K562 (cell line): ENCODE results near the gene SNX9. TPM values are rescaled to one million over a fixed set of nuclear protein-coding genes. Genes with fewer than 3 reads are reported as not detected.

ENCODE experiments used
- ADNP ChIP-seq: fragments of 200-800 bp; sonication (Bioruptor generic); IDR thresholded peaks from 2 replicates; pipeline ENCODE4 v1.6.1; 2016; ENCODE audit warnings: missing genetic modification characterization, missing compliant biosample characterization
- ARID1B ChIP-seq: fragments of 450-650 bp; IDR thresholded peaks from 2 replicates; pipeline ENCODE4 v1.6.1; 2016; ENCODE audit warnings: antibody characterized with exemption, mild to moderate bottlenecking, inconsistent platforms
- ATF3 ChIP-seq, 2 experiments: fragments of 450-650 bp in 1 of 2; sonication (generic) in 1 of 2; formaldehyde crosslinking in 1 of 2; IDR thresholded peaks in 1 of 2; conservative IDR thresholded peaks in 1 of 2; 2 replicates each; pipeline versions ENCODE4 v1.6.1 to v1.8.1; 2016 to 2023; ENCODE audit warnings: mild to moderate bottlenecking in 2 of 2, moderate library complexity in 2 of 2, inconsistent platforms in 1 of 2, missing genetic modification reagents in 1 of 2
- CCNT2 ChIP-seq: IDR thresholded peaks from 2 replicates; pipeline ENCODE4 v1.6.1; 2011; ENCODE audit warnings: borderline replicate concordance, low read depth, mild to moderate bottlenecking, moderate library complexity, mixed read lengths, low read length; ENCODE audit not compliant: insufficient read length; ENCODE audit errors: extremely low read depth
- DACH1 ChIP-seq: fragments of 450-650 bp; IDR thresholded peaks from 2 replicates; pipeline ENCODE4 v1.6.1; 2018; ENCODE audit not compliant: partially characterized antibody
- ETV5 ChIP-seq: sonication (generic); formaldehyde crosslinking; IDR thresholded peaks from 2 replicates; pipeline ENCODE4 v1.4.0; 2020; ENCODE audit warnings: low read depth, mild to moderate bottlenecking, missing genetic modification reagents
- GTF2A2 ChIP-seq: IDR thresholded peaks from 2 replicates; pipeline ENCODE4 v1.6.1; 2016; ENCODE audit warnings: mild to moderate bottlenecking, missing genetic modification characterization, missing compliant biosample characterization
- JUN ChIP-seq, 2 experiments: sonication (generic) in 1 of 2; formaldehyde crosslinking in 1 of 2; IDR thresholded peaks; 2 replicates each; pipeline versions ENCODE4 v1.6.1 to v1.8.0; 2012 to 2022; ENCODE audit warnings: borderline replicate concordance in 2 of 2, mild to moderate bottlenecking in 2 of 2, improper control_type of control experiment in 1 of 2, low read depth in 1 of 2, low read length in 1 of 2, missing genetic modification reagents in 1 of 2
- JUND ChIP-seq, 2 experiments: IDR thresholded peaks; 2 replicates in 1 of 2; 3 replicates in 1 of 2; pipeline ENCODE4 v1.6.1; 2011; ENCODE audit warnings: borderline replicate concordance in 2 of 2, low read depth in 2 of 2, low read length in 2 of 2, improper control_type of control experiment in 1 of 2, missing biosample characterization in 1 of 2, missing genetic modification characterization in 1 of 2, missing genetic modification reagents in 1 of 2
- L3MBTL2 ChIP-seq: fragments of 450-650 bp; IDR thresholded peaks from 2 replicates; pipeline ENCODE4 v1.6.1; 2016; ENCODE audit warnings: mild to moderate bottlenecking, moderate library complexity
- NR4A1 ChIP-seq, 2 experiments: fragments of 250-450 bp in 1 of 2; fragments of 450-650 bp in 1 of 2; sonication (Bioruptor Pico) in 1 of 2; IDR thresholded peaks; 2 replicates each; pipeline versions ENCODE4 v1.4.0 to v1.6.1; 2016 to 2020; ENCODE audit warnings: mild to moderate bottlenecking in 2 of 2, missing compliant biosample characterization in 1 of 2, missing genetic modification characterization in 1 of 2, moderate library complexity in 1 of 2
- POLR2AphosphoS5 ChIP-seq: IDR thresholded peaks from 2 replicates; pipeline ENCODE4 v1.6.1; 2011; ENCODE audit warnings: mild to moderate bottlenecking, low read depth, low read length, moderate library complexity; ENCODE audit not compliant: control insufficient read depth, insufficient read depth
- PTTG1 ChIP-seq: fragments of 450-650 bp; IDR thresholded peaks from 2 replicates; pipeline ENCODE4 v1.6.1; 2016; ENCODE audit warnings: low read depth, mild to moderate bottlenecking, missing genetic modification characterization, missing compliant biosample characterization
- RBM14 ChIP-seq: fragments of 200-400 bp; formaldehyde crosslinking; IDR thresholded peaks from 2 replicates; pipeline ENCODE4 v1.6.1; 2018; ENCODE audit warnings: low read depth, mild to moderate bottlenecking, low read length, moderate library complexity, borderline replicate concordance; ENCODE audit not compliant: insufficient read depth
- RBM39 ChIP-seq: fragments of 200-400 bp; formaldehyde crosslinking; optimal IDR thresholded peaks from 2 replicates; pipeline ENCODE3; 2018; ENCODE audit warnings: low read depth, low read length
- SETDB1 ChIP-seq: IDR thresholded peaks from one replicate; pipeline ENCODE4 v1.6.1; 2012; ENCODE audit warnings: low read length, control low read depth, inconsistent platforms
- SRSF3 ChIP-seq: fragments of 200-400 bp; formaldehyde crosslinking; IDR thresholded peaks from 2 replicates; pipeline ENCODE4 v1.6.1; 2016; ENCODE audit warnings: mild to moderate bottlenecking, low read length, moderate library complexity; ENCODE audit not compliant: insufficient read depth
- TCF7 ChIP-seq: sonication (generic); IDR thresholded peaks from 2 replicates; pipeline ENCODE4 v1.6.1; 2016; ENCODE audit warnings: antibody characterized with exemption, borderline replicate concordance
- TCF7L2 ChIP-seq: fragments of 150-350 bp; IDR thresholded peaks from 2 replicates; pipeline ENCODE4 v1.6.1; 2016; ENCODE audit warnings: low read depth, mild to moderate bottlenecking, low read length, moderate library complexity
- THRA ChIP-seq: fragments of 450-650 bp; IDR thresholded peaks from 2 replicates; pipeline ENCODE4 v1.6.1; 2017; ENCODE audit warnings: mild to moderate bottlenecking, moderate library complexity
- ZFP36 ChIP-seq: fragments of 150-350 bp; IDR thresholded peaks from 2 replicates; pipeline ENCODE4 v1.6.1; 2018; ENCODE audit warnings: low read length, low read depth; ENCODE audit not compliant: partially characterized antibody
- ZNF124 ChIP-seq: sonication (generic); formaldehyde crosslinking; IDR thresholded peaks from 2 replicates; pipeline ENCODE4 v1.8.1; 2022; ENCODE audit warnings: missing genetic modification reagents
- ZNF23 ChIP-seq: fragments of 250-450 bp; sonication (Bioruptor Pico); IDR thresholded peaks from 2 replicates; pipeline ENCODE4 v1.4.0; 2020; ENCODE audit warnings: mild to moderate bottlenecking
- ZNF644 ChIP-seq: fragments of 200-800 bp; sonication (Bioruptor generic); IDR thresholded peaks from 2 replicates; pipeline ENCODE4 v1.6.1; 2016; ENCODE audit warnings: low read depth, missing genetic modification characterization, missing compliant biosample characterization
- polyA plus RNA-seq, 8 experiments: library from polyadenylated mRNA; depleted of rRNA in 4 of 8; stranded (reverse) in 5 of 8; unstranded in 3 of 8; fragments of >200 nt; fragmentation: Nextera tagmentation in 2 of 8; fragmentation: Illumina TruSeq in 1 of 8; extraction: Ambion mirVana in 2 of 8; extraction: Trizol in 1 of 8; gene quantifications; 2 replicates each; pipeline versions ENCODE4 v1.2.1 to v1.2.3, GENCODE V29; 2011 to 2014; ENCODE audit warnings: inconsistent platforms in 1 of 8, missing spikeins in 1 of 8
- total RNA-seq, 7 experiments: library from RNA; depleted of rRNA in 6 of 7; stranded (reverse); fragments of >200 nt in 6 of 7; fragmentation: Illumina TruSeq in 2 of 7; extraction: Trizol in 2 of 7; gene quantifications; 2 replicates each; pipeline versions ENCODE4 v1.2.1 to v1.2.3, GENCODE V29; 2011 to 2021; ENCODE audit warnings: low replicate concordance in 1 of 7

SNX9 gene
- total and polyA plus RNA-seq, 9 of the 15 experiments (the other 6 are each of a cell fraction or from before 2014, with no cell fraction given): 6.0 to 81.7 (median 57.1) TPM

DNA sequence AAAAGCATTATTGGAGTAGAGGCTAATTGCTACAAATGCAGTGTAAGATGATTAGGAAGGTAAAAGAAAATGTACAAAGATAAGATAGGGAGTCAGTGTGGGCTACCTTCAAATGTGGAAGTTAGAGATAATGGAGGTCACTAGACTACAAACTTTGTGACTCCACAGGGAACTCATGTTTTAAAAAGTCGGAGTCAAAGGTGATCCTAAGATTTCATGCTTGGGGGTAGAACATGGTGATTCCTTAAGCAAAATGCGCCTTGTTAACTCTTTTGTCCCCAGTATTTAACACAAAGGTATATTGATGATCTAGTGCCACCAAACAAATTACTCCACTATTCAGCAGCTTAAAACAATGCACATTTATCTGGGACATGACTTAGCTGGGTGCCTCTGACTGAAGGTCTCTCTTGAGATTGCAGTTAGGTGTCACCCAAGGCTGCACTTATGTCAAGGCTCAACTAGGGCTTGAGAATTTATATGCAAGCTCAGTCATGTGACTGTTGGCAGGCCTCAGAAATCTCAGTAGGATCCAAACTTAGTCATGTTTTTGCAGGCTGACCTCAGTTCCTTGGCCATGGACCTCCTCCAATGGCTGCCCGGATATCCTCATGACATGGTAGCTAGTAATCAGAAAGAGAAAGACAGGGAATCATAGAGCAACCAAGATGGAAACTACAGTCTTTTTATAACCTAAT is 11.4 kb upstream of the SNX9 start (continued):
- TF ChIP-seq JUN (IDR thresholded peaks at IDR 0.05; ENCODE audit: borderline replicate concordance, low read depth, low read length) (peak; percentile 29; the same call in 1 of the 2 replicates), JUN (CRISPR knock-in tag; IDR thresholded peaks at IDR 0.05; ENCODE audit: borderline replicate concordance) (no peak), ZNF644 (tag) (peak; percentile 63; the same call in 1 of the 2 replicates), ETV5 (CRISPR knock-in tag) (peak; percentile 46; the same call in 1 of the 2 replicates), ZFP36 (no peak), ZNF124 (CRISPR knock-in tag) (no peak), ADNP (peak; percentile 66; the same call in 1 of the 2 replicates), SRSF3 (no peak), L3MBTL2 (peak; percentile 76; the same call in 1 of the 2 replicates), GTF2A2 (peak; percentile 39; the same call in 1 of the 2 replicates), CCNT2 (peak; percentile 93), JUND (IDR thresholded peaks at IDR 0.05; ENCODE audit: borderline replicate concordance, low read depth, low read length) (peak; percentile 64; the same call in 1 of the 2 replicates), JUND (tag; IDR thresholded peaks at IDR 0.05; ENCODE audit: borderline replicate concordance, low read depth, low read length) (no peak; the same call in 2 of the 3 replicates), SETDB1 (no peak), THRA (no peak), TCF7 (no peak; the same call in 1 of the 2 replicates), ZNF23 (no peak), ARID1B (peak; percentile 99), POLR2AphosphoS5 (peak; percentile 52; the same call in 1 of the 2 replicates), PTTG1 (tag) (peak; percentile 42; the same call in 1 of the 2 replicates), DACH1 (peak; percentile 87), NR4A1 (CRISPR knock-in tag; IDR thresholded peaks at IDR 0.05) (no peak), NR4A1 (tag; IDR thresholded peaks at IDR 0.05) (peak; percentile 42; the same call in 1 of the 2 replicates), TCF7L2 (no peak), ATF3 (IDR thresholded peaks at IDR 0.05) (peak; percentile 64; the same call in 1 of the 2 replicates), ATF3 (CRISPR knock-in tag; conservative IDR thresholded peaks at IDR 0.05) (no peak; the same call in 1 of the 2 replicates), RBM14 (no peak), RBM39 (no peak)
